GM21723 (cell line): ENCODE results near the gene GLI2.

ENCODE experiments used
- ATAC-seq: cut with Tn5 transposase; IDR thresholded peaks from one replicate; pipeline ENCODE4 v1.9.1; 2021; ENCODE audit warnings: mild to moderate bottlenecking, moderate library complexity; ENCODE audit not compliant: unreplicated experiment

Gene GLI2

DNA sequence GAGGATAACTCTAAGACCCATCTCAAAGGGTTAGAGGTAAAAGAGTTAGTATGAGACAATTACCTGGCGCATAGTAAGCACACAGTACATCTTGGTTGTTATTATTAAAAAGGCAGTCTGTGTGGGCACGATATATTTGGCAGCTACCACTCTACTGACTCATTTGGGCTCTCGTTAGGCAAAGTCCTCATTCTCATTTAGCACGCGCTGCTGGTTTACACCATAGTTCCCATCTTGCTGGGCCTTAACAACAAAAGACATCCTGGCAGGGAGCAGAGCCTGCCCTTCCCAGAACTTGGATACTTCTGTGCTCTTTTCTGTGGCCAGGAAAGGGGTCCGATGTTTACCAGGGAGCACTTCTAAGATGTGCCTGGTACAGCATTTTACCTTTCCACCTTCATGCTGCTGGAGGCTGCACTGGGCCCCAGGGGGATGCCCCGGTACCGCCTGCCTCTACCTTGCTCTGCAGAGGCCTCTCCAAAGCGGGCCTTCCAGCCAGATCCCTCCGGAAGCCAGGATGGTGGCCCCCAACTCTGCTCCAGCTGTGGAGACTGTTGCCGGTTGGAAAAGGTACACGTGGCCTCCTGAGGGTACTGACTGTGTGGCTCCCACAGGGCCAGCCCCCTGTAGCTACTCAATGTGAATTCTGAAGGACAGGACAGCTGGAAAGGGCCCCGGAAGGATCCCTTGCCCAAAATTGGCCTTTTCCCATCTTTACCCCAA, 15.0 kb downstream of the GLI2 start:
- no peak for ATAC-seq

DNA sequence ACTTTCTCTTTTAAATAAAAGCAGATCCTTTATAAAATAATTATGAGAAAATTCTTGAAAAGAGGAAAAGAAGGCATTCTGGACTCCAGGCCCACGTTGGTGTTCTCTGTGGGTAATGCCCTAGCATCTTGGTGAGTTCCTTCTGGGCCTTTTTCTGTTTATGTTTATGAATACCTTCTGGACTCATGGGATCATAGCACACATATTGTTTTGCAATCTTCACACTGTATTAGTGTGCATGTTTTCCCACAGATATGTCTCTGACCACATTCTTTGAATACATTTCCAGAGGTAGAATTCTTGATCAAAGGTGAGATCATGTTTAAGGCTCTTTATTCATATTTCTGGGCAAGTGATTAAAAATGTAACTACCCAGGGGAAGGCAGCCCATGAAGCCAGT, 15.9 kb downstream of the GLI2 start:
- no peak for ATAC-seq

DNA sequence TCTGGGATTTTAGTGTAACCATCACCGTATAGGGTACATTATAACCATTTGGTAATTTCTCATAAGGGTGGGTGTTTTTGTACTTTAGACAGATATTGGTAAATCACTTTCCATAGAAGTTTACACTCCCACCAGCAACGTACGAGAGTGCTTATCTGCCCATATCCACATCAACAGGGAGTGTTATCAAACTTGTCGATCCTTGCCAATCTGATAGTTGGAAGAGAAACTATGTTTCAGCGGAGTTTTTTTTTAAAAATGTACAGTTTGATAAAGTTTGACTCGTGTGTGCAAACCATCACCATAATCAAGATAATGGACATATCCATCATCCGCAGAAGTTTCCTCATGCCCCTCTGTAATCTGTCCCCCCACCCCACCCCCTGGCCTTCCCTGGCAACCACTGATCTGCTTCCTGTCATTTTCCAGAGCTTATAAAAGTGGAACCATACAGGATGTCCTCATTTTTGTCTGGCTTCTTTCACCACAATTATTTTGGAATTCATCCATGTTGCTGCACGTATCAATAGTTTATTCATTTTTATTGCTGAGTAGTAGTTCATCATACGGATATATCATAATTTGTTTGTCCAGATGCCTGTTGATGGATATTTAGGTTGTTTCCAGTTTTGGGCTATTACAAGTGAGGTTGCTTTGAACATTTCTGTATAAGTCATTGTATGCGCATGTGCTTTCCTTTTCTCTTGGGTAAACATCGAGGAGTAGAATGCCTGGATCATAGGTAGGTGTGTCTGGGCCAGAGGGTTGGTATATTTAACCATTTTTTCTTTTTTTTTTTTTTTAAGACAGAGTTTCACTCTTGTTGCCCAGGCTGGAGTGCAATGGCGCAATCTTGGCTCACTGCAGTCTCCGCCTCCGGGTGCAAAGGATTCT, 18.6 kb downstream of the GLI2 start:
- no peak for ATAC-seq

DNA sequence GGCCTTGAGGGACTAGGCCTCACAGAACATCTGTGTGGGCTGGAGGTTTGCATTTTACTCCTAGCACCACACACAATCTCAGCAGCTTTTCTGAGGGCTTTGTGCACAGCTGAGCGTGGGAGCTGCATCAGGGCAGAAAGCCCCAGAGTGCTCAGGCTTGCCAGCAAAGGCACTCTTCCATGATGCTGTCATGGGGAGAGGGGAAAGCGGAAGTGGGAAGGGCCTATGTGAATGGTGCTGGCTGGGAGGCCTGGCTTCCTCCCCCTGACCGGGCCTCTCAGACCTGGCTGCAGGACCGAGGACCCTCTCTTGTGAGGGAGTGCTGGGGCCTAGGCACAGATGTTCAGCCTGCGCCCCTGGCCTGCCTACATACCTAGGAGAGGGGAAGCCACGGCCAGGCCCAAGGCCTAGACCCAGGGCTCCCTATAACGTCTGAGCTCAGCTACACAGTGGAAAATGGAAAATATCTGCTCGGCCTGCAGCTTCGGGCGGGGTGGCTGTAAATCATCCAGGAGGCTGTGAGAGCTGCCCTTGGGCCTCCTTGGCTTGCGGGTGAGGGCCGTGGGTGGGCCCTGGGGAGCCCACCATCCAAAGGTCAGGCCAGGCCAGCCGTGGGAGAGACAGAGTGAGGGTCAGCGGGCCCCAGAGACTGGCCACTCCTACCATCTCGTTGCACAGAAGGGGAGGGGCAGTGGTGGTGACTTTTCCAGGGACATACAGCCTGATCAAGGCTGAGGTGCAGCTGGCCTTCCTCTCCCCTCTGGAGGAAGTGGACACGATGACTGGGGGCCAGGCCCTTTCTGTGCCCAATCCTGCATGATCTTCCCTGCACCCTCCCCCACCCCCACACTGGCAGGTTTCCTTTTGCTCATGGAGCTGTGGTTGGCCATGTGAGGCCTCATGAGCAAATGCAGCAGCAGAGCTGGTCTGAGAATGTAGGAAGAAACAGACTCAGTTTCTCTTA, 22.8 kb downstream of the GLI2 start:
- ATAC-seq, result no peak

DNA sequence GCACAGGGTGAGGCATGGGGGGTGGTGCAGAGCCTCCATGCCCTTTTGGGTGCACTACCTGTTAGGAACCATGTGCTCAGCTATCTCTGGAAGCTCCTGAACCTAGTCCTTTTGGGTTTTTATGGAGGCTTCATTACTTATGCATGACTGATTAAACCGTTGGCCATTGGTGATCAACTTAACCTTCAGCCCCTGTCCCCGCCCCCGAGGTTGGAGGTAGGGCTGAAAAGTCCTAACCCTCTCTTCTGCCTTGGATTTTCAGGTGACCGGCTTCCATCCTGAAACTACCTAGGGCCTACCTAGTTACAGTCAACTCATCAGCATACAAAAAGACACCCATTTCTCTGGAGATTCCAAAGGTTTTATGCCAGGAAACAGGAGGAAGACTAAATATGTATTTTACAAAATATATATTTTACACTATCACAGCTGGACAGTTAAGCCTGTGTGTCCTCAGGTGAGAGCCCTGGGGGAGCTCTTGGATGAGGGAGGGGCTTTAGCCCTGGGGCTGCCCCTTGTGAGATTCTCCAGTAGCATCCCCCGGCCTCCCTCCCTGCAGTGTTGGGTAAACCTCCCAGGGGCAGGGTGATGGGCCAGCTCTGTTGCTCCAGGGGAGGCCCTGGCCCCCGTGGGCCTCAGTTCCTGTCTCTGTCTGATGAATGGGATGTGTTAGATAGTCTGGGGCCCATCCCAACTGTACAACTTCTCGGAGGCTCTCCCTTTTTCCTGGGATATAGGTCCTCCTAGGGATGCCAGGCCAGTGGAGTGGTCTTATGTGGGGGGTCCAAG, 24.1 kb downstream of the GLI2 start:
- no peak for ATAC-seq

- no peak for ATAC-seq
Observed at GRCh38 chr2:120760446-120761135, 24.9 kb downstream of the GLI2 start.

- no peak for ATAC-seq
Observed at GRCh38 chr2:120761164-120761861, 25.6 kb downstream of the GLI2 start.

DNA sequence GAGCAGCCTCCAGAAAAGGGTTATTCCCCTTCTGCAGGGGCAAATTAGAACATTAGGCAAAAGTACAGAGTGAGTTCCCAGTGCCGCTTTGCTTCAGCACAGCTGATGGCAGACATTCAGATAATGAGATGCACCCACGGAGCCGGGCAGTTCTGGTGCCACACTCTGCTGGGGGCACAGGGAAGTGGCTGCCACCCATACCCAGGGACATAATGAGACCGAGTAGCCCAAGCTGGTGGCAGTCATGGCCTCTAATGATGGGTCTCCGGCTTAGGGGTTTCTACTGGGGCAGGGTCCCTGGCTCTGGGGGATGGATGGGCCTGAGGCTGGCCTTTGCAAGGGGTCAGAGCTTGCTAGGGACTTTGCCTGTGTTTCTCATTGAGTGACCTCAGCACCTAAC, 26.2 kb downstream of the GLI2 start:
- no peak for ATAC-seq

DNA sequence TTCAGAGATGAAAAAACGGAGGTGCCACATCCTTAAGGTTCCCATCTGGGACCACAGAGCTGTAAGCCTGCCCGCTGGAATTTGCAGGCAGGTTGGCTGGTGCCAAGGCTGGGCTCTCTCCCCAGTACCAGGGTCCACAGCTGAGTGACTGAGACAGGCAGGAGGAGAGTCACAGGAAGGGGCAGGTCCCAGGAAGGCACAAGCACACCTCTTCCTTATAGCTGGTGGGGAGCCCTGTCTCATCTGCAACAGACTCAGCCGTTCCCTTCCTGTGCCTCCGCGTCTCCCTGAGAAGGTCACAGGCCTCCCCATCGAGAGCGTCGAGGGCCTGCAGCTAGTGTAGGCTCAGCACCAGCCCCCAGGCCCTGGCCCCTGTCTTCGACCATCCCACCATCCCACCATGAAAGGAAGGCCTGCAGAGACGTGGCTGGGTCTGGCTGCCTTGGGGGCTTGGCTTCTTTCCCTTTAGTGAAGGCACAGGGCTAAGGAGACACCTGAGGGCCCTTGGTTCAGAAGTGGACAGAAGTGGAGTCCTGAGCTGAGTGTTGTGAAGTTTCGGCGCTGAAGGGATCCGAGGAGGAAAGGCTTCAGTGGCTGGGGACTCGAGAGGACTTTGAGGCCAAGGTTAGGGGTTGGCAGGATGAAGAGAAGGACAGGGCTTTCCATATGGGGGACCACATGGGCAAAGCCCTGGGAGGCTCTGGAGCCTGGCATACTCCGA, 26.8 kb downstream of the GLI2 start:
- no peak for ATAC-seq

DNA sequence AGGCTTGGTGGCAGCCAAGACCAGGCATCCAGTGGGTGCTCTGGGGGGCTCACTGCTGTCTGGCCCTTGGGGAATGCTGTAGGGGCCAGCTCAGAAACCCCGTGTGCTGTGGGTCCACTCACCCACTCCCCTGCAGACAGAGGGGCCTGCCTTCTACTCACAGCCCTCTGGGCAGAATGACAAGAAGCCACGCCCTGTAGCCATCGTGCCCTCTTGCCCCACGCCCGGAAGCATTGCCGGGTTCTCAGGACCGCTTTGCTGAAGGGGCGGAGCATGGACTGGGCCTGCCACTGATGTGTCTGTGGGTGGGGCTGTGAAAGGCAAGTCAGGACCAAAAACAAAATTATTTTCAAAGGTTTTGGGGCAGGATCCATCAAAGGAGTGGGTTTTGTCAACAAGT, 27.8 kb downstream of the GLI2 start:
- ATAC-seq, result no peak

DNA sequence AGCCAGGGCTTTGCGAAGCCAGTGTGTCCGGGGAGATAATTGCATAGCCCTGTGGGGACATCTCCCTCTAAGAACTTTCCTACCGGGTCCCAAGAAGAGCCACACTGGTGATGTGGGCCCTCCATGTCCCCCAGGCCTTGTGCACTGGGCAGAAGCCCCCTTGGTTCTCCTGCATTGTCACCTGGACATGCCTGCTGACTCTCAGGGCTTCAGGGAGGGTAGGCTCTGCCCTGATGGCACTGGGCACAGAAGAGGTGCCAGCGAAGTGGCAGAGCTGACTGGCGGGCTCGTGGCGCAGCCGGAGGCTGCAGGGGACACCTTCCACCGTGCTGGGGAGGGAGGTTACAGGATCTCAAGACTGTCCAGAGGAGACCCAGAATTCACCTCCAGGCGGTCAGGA, 28.3 kb downstream of the GLI2 start:
- ATAC-seq, result no peak

- ATAC-seq, result no peak
Observed at GRCh38 chr2:120764492-120764891, 28.8 kb downstream of the GLI2 start.

GRCh38 chr2:120764991-120765677, 29.5 kb downstream of the GLI2 start:
- ATAC-seq, result no peak

DNA sequence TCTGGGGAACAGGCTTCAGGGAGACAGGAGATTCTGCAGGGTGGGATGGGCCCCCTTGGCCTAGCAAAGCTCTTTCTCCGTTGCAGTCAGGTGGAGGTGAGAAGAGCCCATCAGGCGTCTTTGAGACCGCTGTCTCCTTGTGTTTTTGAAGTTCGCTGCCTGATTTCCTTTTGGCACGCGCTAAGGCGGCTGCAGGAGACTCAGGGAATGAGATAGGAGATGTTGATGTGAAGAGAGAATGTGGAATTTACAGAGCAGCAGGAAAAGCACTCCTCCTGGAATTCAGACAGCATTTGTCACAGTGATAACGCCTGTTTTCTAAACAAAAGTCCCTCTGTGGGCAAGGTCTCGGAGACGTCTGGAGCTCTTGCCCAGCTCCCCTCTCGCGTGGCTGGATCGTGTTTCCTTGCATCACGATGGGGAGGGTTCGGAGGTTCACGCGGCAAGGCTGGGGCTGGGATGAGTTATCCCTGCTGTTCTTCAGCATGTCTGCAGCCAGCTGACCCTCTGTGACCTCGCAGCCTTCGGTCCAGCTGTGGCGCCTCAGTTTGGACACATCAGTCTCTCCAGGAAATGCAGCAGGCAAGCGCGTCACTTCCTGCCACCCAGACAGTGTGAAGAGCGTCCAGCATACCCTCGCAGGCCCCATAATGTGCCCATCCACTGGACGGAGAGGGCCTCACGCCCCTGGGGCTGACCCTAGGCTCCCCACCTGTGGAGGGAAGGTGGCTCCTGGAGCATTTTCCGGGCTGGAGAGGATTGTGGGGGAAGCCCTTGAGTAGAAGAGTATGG, 30.2 kb downstream of the GLI2 start:
- ATAC-seq, result no peak

DNA sequence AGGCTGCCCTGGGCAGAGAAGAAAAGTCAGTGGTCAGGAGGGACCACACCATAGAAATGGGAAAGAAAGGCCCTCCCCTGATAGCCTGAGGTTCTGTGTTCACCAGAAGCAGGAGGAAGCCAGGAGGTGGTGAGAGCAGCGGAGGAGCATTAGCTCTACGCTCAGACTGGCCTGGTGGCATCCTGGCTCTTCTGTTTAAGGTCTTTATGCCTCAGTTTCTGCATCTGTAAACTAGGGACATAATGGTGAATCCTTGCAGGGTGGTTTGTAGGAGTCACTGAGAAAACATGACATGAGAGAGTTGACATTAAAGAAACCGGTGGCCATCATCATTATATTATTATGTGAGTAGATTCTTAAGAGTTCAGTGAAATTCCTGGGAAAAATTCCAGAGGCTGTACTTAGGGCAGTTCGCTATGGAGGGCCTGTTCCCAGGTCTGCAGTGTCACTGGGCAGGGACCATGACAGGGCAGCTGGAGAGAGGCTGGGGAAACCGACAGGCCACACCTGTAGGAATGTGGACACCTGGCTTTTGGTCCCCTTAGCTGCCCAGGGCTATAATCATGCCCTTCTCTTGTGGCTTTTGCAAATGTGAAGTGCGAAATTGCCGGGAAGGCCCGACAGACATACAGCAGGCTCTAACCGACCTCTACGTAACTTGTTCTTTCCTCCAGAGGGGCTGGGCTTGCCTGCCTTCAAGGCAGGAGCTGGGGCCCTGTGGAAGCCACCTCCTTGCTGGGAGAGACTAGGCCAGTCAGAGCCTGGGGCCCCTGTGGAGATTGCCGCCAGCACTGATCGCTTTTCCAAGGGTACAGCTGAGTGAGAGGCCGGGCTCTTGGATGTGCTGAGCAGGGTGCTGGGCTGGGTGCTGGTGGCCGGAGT, 31.0 kb downstream of the GLI2 start:
- ATAC-seq, result no peak

DNA sequence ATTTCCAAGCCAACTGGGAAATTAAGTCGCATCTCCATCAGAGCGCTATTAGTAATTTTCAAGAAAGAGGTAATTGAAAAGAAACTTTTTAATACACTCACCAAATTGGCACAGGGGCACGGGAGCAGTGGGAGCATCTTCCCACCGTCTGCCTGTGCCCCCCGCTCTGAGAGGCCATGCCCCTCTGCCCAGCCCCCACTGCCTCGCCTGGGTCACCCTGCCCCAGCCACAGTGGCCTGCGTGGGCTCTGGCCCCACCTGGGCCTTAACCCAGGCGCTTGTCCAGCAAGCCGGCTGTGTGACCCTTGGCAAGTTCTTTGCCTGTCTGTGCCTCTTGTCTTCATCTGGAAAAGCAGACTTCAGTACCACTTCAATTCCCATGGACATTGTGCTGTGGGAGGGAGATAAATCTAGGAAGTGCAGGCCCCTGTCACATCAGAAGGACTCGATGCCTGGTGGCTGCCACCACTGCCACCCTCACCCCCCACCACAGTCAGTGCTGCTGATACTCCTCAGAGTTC, 31.9 kb downstream of the GLI2 start:
- no peak for ATAC-seq
